ENCODE measurements around the gene ARHGAP27. TPM values are rescaled to one million over a fixed set of nuclear protein-coding genes. Genes with fewer than 3 reads are reported as not detected.
"Not testable (repeated sequence)": the region's sequence is repeated elsewhere in the genome, so short reads cannot be mapped to it uniquely, and the experiment has no call there.

ARHGAP27 gene
- total and polyA plus RNA-seq, 2 of the 13 experiments (the other 11 are each of a cell fraction or from before 2014, with no cell fraction given), result 15.5 to 18.9 TPM

- 65% methylated on average over 10 of the region's 10 CpGs for WGBS (ENCODE audit: low lambda C conversion rate)
- POLR2A ChIA-PET; CTCF ChIA-PET (ENCODE audit: low intra/inter-chr PET ratio, low total read pairs); H3K4me3 ChIP-seq (replicated peaks in 1 of 3; ENCODE audit: insufficient read depth in 1 of 3, low read depth in 2 of 3, low read length in 3 of 3); ATAC-seq; in situ Hi-C loops (cut with HindIII; ENCODE audit: extremely low pct_ligation_motif_present, low pct_unique_long_range_greater_than_20kb); intact Hi-C loops (cut with micrococcal nuclease; ENCODE audit: unreplicated experiment); H3K36me3 ChIP-seq (replicated peaks in 1 of 2; ENCODE audit: control insufficient read depth in 1 of 2, insufficient read depth in 2 of 2, low read length in 2 of 2); H3K9ac ChIP-seq (ENCODE audit: insufficient read depth, low read depth, low read length); BruUV-seq (replicated peaks); FAIRE-seq; H3K4me2 ChIP-seq (ENCODE audit: low read depth, low read length); H4K20me1 ChIP-seq (ENCODE audit: insufficient read depth, low read length); H2AFZ ChIP-seq (ENCODE audit: low read length); H3K79me2 ChIP-seq (ENCODE audit: insufficient read depth, low read length); H3K27ac ChIP-seq (ENCODE audit: extremely low read length, insufficient read depth, low read length); H3K9me3 ChIP-seq (ENCODE audit: low read length); DNase-seq (ENCODE audit: low spot score): not testable (repeated sequence)
- Histone ChIP-seq H3K4me1 (ENCODE audit: insufficient read depth, low read length) (peaks cover 17% of the 10 kb centered on the region), H3K27me3 (ENCODE audit: control insufficient read depth in 1 of 2, insufficient read depth in 2 of 2, low read length in 2 of 2) (peaks cover 0 to 10% of the 10 kb centered on the region in 2 experiments; a peak in 2 of 5 replicates)
- TF ChIP-seq ZNF121 (CRISPR knock-in tag; IDR thresholded peaks at IDR 0.05), result peak; percentile 48; the same call in 1 of the 2 replicates
Measured at GRCh38 chr17:45343967-45344664, 88.6 kb downstream of the ARHGAP27 start.

Other genes with a start within 250 kb of the ARHGAP27 start
- gene FMNL1, start 211.0 kb downstream of the ARHGAP27 start, total RNA-seq (2016; rRNA removed; fragmentation: Illumina TruSeq; extraction: Trizol), result 0.39 and 0.53 TPM in 2 replicates
- 0.70 and 1.1 TPM in 2 replicates for gene FMNL1, start 211.0 kb downstream of the ARHGAP27 start, polyA plus RNA-seq (2011; rRNA removed)
- not detected in 2 replicates for gene SPATA32, start 170.8 kb downstream of the ARHGAP27 start, total RNA-seq (2016; rRNA removed; fragmentation: Illumina TruSeq; extraction: Trizol)
- not detected in 2 replicates for gene SPATA32, start 170.8 kb downstream of the ARHGAP27 start, polyA plus RNA-seq (2011; rRNA removed)
- 1.2 and 2.6 TPM in 2 replicates for gene MAP3K14, start 115.8 kb downstream of the ARHGAP27 start, total RNA-seq (2016; rRNA removed; fragmentation: Illumina TruSeq; extraction: Trizol)
- 2.6 and 4.0 TPM in 2 replicates for gene MAP3K14, start 115.8 kb downstream of the ARHGAP27 start, polyA plus RNA-seq (2011; rRNA removed)
- gene PLEKHM1, start 57.9 kb upstream of the ARHGAP27 start, total RNA-seq (2016; rRNA removed; fragmentation: Illumina TruSeq; extraction: Trizol), result 7.1 and 7.6 TPM in 2 replicates
- gene PLEKHM1, start 57.9 kb upstream of the ARHGAP27 start, polyA plus RNA-seq (2011; rRNA removed), result 13.5 and 14.6 TPM in 2 replicates

All from HepG2 (cell line).